ENCODE data around the gene CLEC2A.

DNA sequence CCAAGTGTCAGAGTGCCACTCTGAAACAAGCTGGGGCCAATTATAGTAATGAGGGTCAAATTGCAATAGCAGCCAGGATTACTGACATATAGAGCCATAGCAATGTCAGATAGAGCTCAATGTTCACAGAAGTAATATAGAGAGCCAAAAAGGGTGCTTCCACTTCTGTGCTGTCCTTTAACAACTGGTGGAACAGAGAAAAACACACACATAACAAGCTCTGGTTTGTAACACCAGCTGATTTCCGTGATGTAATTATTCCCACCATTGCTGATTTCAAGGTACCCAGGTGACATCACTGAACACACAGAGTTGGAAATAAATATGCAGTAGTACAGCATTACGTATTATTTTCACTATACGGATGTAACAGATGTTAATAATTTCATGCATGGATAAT is 60.0 kb downstream of the CLEC2A start:
- TF ChIP-seq, protein P1, sequence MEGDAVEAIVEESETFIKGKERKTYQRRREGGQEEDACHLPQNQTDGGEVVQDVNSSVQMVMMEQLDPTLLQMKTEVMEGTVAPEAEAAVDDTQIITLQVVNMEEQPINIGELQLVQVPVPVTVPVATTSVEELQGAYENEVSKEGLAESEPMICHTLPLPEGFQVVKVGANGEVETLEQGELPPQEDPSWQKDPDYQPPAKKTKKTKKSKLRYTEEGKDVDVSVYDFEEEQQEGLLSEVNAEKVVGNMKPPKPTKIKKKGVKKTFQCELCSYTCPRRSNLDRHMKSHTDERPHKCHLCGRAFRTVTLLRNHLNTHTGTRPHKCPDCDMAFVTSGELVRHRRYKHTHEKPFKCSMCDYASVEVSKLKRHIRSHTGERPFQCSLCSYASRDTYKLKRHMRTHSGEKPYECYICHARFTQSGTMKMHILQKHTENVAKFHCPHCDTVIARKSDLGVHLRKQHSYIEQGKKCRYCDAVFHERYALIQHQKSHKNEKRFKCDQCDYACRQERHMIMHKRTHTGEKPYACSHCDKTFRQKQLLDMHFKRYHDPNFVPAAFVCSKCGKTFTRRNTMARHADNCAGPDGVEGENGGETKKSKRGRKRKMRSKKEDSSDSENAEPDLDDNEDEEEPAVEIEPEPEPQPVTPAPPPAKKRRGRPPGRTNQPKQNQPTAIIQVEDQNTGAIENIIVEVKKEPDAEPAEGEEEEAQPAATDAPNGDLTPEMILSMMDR (IDR thresholded peaks at IDR 0.05; ENCODE audit: borderline replicate concordance, extremely low read depth, low read length, poor library complexity, severe bottlenecking): no peak
- no peak for TF ChIP-seq EZH2 (IDR thresholded peaks at IDR 0.05; ENCODE audit: borderline replicate concordance, low read depth, low read length, severe bottlenecking)

Measured in DND-41 (cell line).